GM21737 (cell line): ENCODE results near the gene QPCTL.

ENCODE experiments used
- ATAC-seq: cut with Tn5 transposase; IDR thresholded peaks from one replicate; pipeline ENCODE4 v1.9.1; 2021; ENCODE audit warnings: mild to moderate bottlenecking, moderate library complexity; ENCODE audit not compliant: unreplicated experiment

Gene QPCTL

DNA sequence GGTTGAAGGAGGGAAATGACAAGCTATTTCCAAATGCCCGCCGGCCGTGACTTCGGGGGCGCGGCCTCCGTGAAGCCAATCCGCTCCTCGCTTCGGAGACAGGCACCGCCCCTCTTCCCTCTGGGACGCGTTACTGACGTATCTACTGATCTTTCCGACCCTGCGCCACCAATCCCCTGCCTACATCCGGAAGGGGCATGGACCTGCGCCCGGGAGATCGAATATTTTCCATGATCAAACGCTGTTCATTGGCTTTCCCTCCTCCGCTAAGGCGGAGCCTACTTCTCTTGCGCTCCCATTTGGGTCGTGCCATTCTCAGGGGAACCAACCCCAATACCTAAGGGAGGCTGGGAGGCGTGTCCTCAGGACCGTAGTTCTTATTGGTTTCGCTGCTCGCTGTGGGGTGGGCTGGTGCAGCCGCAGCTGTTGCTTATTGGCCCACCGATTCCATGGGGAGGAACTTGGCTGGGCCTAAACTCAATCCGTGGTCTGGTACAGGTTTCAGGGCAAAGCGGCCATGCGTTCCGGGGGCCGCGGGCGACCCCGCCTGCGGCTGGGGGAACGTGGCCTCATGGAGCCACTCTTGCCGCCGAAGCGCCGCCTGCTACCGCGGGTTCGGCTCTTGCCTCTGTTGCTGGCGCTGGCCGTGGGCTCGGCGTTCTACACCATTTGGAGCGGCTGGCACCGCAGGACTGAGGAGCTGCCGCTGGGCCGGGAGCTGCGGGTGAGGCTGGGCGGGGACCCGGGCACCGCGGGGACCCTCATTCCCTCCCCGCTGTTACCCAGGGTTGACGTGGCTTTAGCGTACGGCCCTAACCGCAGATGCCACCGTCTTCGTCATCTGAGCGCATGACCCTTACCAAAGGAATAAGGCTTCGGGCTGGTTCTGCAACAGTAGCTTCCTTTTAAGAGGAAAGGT is at the start of gene QPCTL:
Gene QPCTL (plus strand): TSS at position 480 of the 919 bp plus-strand sequence. CDS start 38 bp downstream, at position 518.
- ATAC-seq: peak; percentile 83

DNA sequence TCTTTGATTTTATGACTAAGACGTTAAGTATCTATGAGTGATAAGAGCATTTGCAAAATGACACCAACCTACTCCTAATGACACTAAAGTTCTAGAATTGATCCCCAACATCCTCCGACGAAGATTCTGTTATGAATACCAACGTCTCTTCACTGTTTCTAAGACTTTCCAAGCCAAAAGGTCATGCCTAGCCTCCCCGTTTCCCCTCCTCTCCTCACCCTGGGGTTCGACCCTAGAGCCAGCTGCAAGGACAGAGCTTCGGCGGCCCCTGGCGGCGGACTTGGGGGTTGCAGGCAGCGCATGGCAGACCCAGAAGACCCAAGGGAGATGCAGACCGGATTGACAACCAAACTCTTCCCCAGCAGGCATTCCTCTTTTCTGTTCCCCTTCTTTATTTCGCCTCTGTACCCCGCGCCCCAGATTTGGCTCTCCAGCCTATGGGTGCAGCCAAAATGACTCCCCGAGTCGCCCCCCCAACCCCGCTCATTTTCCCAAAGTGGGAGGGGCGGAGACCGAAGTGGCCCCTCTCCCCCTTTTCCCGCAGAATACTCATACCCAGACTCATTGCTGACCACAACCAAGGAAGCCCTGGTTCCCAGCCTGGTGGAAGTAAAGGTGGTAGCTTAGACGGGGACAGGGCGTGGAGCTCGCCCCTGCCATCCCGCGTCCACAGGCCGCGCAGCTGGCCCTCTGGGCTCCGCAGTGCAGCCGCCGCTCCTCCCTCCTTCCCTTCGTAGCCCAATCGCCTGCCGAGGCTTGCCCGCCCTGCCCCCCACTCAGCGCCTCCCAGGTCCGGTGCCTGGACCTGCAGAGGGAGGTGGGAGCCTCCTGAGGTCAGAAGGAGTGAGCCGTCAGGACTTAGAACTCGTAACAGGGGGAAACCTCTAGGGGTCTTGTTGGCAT is 49.2 kb upstream of the QPCTL start:
- ATAC-seq: peak; percentile 32

DNA sequence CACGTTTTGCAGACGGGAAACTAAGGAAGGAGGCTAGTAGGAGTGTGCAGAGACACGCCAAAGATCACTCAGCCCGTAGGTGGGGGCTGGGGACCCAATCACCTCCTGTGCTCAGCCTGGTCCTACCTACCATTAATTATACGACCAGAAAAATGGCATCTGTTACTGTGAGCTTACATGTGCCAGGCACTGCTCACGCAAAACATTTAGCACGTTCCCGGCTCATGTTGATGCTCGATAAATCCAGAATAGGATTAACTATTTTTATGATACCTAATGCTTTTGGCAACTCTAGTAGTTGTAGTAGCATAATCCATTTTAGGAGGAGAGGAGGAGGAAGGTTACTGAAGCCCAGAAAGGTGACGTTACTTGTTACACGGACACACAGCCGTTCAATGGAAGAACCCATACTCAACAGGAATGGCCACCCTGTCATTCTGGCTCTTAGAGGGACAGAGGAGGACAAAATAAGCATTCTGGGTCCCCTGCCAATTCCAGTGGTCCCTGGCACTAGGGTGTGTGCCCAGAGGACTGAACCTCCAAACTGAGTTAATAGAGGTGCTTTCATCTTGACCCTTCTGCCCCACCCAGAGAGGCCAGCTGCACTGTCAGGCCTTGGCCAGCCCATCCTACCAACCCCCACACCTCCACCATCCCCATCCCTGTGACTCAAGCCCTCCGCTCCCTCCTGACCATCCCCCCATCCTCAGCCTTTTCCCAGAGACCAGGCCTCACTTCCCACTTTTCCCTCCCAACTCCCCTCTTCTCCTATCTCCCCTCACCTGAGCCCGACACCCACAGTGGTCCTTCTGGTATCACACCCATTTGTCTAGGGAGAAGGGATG is 48.3 kb upstream of the QPCTL start:
- ATAC-seq: no peak

DNA sequence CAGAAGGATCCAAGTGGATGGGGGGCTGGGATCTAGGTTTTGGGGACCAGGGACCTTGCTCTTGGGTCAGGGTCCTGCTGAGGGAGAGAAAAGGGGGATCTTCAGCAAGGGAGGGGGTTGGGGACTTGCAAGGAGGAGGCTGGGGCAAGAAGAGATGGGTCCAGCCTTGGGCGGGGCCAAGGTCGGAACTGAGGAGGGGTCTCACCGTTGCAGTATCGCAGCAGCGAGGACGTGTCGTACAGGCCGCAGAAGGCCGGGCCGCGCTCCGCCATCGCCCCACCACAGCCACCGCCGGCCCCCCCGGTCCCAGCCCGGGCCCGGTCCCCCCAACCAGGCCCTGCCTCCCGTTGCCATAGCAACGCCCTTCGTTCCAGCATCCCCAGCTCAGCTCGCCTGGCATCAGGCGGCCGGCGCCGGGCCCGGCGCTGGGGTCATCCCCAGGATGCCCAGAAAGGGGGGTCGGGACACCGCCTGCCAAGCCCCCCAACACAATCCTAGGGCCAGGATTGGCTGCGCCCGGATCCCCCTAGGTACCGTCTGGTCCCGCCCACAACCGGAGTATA is 47.3 kb upstream of the QPCTL start:
- ATAC-seq: no peak

DNA sequence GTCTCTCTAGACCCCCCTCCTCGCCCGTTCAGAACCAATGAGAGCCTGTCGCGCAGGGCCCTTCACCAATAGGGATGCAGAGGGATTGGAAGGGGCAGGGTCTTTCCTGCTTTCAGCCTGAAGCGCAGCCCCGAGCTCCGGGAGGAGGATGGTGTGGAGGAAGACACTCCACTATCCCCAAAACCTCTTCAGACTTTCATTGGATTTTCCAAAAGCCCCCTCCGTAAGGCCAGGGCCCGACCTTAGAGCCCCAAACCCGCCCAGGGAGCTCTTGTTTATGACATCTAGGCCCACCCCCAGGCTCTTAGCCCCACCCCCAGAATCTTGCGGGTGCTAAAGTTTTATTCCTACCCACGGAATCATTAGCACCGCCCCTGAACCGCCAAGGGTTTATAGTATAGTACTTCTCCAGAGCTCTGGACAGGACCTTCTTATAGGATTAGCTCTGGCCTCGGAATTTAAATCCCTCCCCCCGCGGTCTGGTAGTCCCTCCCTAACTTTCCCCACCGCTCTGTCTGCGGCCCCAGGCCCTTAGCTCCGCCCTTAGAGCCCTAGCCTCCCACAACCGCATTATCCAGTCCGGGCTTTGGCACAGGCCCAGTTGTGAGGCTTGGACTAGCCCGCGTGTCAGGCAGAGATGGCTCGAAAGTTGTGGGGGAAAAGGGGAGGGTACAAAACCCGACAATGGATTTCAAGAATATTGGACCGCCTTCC is 46.7 kb upstream of the QPCTL start:
- no peak for ATAC-seq

DNA sequence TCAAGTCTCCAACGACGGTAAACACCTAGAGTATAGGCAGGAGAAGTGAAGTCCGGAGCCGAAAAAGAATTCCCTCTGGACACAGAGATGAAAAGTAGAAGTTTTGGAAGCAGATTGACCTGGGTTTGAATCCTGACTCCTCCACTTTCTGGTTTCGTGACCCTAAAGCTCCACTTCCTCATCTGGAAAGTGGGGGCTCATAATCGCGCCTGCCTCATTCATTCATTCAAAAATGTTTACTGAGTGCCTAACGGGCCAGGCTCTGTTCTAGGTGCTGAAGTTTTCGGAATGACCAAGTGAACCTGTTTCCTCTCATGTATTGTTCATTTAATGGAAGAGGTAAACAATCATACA is 46.1 kb upstream of the QPCTL start:
- ATAC-seq: no peak

DNA sequence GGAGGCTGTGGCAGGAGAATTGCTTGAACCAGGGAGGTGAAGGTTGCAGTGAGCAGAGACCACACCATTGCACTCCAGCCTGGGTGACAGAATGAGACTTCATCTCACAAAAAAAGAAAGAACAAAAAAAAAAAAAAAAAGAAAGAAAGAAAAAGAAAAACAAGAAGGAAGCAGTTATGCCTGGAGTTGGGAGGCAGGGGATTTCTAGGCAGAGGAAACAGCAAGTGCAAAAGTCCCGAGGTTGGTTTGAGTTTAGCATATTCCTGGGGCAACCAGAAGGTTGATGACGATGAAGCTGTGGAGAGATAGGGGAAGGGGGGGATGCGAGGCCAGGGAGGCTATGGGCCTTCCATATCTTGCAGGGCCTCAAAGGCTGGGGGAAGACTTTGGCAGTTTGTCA is 41.7 kb upstream of the QPCTL start:
- no peak for ATAC-seq

DNA sequence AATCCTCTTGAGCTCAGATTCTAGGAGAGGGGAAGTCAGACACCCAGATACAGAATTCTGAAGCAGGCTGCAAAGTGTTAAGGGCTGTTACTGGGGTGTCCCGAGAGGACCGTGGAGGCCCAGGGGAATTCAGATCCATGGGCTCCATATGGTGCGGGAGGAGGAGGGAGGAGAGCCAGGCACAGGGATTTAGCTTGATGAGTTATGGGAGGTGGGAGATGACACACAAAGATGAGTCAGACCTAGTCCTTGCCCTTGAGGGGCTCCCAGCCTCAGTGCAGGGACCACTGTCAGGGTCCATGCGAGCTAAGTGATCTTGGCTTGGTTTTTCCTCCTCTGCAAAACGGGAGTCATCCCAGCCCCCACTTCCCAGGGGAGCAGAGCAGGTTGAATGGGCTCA is 38.8 kb upstream of the QPCTL start:
- ATAC-seq: no peak

DNA sequence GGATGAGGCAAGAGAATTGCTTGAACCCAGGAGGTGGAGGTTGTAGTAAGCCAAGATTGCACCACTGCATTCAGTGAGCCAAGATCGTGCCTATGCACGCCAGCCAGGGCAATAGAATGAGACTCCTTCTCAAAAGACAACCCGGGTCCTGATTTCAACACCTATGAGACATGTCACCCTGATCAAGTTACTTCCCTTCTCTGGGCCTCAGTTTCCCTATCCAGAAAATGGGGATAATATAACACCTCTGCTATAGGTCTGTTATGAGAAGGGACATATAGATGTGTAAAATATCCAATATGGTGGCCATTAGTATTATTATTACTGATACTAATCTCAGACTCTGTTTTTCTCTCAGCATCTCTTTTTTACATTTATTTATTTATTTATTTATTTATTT is 37.4 kb upstream of the QPCTL start:
- ATAC-seq: no peak

DNA sequence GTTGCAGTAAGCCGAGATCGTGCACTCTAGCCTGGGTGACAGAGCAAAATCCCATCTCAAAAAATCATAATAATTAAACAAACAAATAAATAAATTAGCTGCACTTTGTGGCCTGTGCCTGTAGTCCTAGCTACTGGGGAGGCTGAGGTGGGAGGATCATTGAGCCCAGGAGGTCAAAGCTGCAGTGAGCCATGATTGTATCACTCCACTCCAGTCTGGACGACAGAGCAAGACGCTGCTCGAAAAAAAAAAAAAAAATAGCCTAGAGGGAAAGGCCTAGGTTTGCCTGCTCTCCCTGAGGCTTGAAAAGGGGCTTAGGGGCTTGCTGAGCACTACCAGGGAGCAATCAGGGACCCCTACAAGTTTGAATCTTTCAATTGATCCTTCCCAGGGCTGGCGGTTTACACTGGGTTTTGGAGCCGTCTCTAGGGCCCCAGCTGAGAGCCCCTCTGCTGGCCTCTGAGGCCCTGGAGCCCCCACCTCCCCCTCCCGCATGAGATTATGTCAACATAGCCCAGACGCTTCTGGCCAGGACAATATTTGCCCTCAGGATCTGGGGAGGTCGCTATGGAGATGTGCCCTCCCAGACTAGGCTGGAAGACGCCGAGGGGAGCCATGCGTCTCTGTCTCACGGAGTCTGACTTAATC is 34.8 kb upstream of the QPCTL start:
- no peak for ATAC-seq

DNA sequence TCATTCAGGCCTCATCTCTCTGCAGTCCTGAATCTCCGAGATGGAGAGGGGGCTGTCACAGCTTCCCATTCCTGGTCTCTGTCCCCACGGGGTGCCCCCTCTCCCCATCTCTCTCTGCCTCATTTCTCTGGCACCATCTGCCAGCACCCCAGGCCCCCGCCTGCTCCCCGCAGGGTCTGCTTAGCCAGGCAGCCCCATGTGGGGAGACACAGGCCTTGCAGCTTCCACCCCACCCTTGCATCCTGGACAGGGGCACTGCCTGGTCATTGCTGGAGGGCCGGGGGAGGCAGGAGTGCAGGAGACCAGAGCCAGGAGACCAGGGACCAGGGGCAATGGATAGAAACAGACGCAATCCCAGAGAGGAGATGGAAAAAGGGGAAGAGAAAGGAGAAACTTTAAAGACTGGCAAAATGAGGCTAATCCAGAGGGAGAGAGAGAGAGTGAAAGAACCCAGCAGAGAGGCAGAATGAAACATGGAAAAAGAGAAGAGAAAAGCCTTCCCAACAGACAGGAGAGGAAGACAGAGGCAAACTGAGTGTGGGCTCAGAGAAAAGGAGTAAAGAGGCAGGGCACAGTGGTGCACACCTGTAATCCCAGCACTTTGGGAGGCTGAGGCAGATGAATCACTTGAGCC is 33.3 kb upstream of the QPCTL start:
- no peak for ATAC-seq

DNA sequence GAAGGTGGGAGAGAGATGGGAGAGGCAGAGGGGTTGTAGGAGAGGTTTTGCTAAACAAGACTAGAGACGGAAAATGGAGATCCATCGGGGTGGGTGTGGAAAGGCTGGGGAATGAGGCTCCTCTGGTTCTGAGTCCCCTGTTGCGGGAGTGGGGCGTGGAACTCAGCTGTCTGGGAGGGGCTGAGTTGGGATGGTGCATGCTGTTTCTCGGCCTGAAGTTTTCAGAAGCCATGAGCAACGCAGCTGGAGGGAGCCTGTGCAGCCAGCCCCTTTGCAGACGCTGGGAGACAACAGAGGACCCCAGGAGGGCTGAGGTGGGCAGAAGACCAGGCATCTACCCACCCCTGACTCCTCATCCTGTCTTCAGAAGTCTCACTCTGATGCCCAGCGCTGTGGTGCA is 31.8 kb upstream of the QPCTL start:
- no peak for ATAC-seq

DNA sequence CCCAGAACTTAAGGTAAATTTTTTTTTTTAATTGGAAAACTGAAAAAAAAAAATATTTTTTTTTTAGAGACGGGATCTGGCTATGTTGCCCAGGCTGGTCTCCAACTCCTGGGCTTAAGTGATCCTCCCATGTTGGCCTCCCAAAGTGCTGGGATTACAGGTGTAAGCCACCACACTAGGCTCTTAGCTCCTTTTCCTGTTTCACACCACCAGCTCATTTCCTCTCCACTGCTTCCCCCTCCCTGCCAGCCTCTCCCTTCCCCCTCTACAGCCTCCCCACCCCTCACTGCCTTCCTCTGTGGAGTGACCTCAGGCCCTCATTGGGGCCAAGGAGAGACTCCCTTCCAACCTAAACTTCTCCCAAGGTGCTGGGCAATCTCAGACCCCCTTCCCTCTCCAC is 28.7 kb upstream of the QPCTL start:
- no peak for ATAC-seq

DNA sequence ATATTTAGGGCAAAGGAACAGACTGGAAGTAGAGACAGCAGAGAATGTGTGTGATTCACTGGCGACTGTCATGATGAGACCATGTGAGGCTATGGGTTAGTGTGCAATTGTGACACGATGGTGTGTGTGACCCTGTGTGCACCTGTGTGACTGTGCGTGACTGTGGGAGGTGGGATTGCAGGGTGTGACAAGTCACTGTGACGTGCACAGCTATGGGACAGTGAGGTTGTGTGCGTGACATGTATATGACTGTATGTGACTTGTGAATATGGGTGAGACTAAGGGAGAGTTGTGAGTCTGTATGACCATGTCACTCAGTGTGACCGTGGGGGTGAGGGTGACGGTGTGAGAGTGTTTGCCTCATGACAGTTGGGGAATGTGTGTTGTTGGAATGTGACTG is 27.9 kb upstream of the QPCTL start:
- ATAC-seq: no peak

DNA sequence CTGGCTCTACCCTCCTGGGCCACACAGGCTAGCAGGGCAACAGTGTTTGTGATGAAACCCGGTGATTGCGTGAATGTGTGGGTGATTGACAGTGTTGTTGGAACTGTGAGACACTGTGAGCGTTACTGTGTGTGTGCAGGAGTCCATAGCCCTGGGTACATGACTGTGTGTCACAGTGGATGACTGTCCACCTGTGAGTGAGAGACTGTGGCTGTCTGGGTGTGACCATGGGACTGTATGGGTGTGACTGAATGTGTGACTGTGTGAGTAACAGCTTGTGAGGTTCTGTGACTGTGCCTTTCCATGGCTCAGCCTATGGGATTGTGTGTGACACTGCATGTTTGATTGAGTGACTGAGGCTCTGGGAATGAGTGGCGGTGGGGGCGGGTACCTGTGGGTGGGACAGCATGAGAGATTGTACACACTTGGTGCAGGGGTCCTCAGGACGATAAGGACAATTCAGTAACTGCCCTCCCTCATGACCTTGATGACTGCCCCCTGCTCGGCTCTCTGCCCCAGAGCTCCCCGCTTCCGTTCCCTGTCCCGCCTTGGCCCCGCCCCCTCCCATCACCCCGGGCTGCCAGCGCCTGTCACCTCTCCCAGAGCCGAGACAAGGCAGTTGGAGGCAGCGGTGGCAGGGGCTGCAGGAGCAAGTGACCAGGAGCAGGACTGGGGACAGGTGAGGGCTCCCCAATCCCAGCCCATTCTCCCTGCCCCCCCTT is 24.7 kb upstream of the QPCTL start, which contains the start of gene GIPR:
Gene GIPR (plus strand): TSS at position 602 of the 722 bp plus-strand sequence. CDS start 1,300 bp downstream, outside the sequence.
- ATAC-seq: peak; percentile 34

DNA sequence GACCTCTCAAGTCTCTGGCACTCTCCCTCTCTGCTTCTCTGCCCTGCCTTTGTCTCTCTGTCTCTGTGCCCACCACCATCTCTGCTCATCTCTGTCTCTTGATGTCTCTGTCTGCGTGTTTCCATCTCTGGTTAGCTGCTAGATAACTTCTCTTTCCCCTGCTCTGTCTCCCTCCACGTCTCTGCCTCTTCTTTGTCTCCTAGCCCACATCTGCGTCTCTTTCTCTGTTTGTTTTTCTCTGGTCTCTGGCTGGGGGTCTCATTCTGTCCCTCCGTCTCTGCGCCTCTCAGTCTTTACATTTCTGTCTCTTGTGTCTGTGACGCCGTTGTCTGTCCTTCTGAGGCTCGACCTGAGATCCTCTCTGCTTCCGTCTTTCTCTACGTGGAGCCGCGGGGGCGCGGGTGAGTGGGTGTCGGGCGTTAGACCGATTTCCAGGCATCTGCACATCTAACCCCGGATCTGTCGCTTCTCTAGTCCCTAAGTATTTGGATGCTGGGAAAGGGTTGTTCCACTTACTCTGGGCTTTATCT is 24.1 kb upstream of the QPCTL start:
- no peak for ATAC-seq

DNA sequence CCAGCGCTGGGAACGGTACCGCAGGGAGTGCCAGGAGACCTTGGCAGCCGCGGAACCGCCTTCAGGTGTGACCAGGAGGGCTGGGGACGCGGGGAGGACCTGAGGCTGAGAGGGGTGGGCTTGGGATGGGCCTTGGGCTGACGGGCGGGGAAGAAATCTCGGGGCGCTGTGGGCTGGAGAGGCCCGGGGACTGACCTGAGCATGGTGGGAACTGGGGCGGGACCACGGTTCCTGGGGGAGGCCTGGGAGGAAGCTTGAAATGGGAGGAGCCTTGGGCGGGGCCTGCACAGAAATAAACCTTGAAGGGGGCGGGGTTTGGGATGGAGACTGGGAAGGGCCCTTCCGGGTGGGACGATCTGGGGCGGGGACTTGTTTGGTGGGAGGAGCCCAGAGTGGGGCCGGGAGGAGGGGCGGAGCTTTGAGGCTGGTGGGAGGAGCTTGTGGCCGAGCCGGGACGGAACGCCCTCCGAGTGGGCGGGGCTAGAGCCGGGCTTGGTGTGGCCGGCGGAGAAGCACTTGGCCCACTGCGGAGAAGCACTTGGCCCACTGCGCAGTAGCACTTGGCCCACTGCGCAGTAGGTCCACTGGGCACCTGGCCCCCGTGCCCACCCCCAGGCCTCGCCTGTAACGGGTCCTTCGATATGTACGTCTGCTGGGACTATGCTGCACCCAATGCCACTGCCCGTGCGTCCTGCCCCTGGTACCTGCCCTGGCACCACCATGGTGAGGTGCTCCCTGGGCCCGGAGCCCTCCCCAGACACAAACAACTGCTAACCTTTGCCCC is 21.6 kb upstream of the QPCTL start:
- peak; percentile 47 for ATAC-seq
